OCI-LY1 (cell line): ENCODE results near the gene CUBN.

Experiments
- EZH2 ChIP-seq: fragments of 200-600 bp; sonication (generic), shearing (Covaris generic); IDR thresholded peaks from 2 replicates; pipeline ENCODE4 v1.8.0; 2017; ENCODE audit warnings: borderline replicate concordance, mixed run types, mild to moderate bottlenecking, antibody characterized with exemption, low read length, moderate library complexity, mixed read lengths
- TF ChIP-seq, protein P1 (sequence below): fragments of 200-600 bp; sonication (generic), shearing (Covaris generic); IDR thresholded peaks from 2 replicates; pipeline ENCODE4 v1.5.1; 2017; ENCODE audit warnings: mild to moderate bottlenecking, antibody characterized with exemption, low read length, moderate library complexity, mixed read lengths

DNA sequence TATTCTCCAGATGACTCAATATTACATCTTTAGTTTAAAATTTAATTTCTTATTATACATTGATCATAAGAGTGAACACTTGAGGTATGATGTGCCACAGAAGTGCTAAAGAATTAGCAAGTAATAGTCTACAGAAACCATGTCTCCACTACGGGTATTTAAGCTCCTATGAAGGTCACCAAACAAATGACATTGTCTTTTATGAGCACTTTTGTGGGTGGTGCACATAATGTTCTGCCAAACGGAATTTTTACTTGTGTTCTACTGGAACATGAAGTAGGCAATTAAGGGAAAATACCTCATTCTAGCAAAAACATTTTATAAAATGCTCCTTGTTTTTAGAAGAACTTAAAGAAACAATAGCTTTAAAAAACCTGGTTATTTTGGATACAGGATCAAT lies 27.4 kb upstream of the CUBN start:
- TF ChIP-seq, protein P1, sequence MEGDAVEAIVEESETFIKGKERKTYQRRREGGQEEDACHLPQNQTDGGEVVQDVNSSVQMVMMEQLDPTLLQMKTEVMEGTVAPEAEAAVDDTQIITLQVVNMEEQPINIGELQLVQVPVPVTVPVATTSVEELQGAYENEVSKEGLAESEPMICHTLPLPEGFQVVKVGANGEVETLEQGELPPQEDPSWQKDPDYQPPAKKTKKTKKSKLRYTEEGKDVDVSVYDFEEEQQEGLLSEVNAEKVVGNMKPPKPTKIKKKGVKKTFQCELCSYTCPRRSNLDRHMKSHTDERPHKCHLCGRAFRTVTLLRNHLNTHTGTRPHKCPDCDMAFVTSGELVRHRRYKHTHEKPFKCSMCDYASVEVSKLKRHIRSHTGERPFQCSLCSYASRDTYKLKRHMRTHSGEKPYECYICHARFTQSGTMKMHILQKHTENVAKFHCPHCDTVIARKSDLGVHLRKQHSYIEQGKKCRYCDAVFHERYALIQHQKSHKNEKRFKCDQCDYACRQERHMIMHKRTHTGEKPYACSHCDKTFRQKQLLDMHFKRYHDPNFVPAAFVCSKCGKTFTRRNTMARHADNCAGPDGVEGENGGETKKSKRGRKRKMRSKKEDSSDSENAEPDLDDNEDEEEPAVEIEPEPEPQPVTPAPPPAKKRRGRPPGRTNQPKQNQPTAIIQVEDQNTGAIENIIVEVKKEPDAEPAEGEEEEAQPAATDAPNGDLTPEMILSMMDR, result no peak
- TF ChIP-seq EZH2, result no peak
